Mesenchymal stem cell (in vitro differentiated cells and primary cell): ENCODE data around the gene WDR89.
"Not testable (repeated sequence)": the region's sequence is repeated elsewhere in the genome, so short reads cannot be mapped to it uniquely, and the experiment has no call there.

Experiments used
- DNase-seq: peaks from one replicate; pipeline ENCODE4 v3.0.0-alpha.2; 2013
- H2AFZ ChIP-seq: one replicate; pipeline ENCODE4 v1.6.1; 2013; ENCODE audit warnings: low read depth, mild to moderate bottlenecking, control low read depth, inconsistent platforms, low read length, moderate library complexity
- H2AK5ac ChIP-seq: 2 replicates; pipeline ENCODE4 v1.6.1; 2013; ENCODE audit warnings: low read length, moderate library complexity, mild to moderate bottlenecking, inconsistent platforms; ENCODE audit not compliant: severe bottlenecking
- H2BK120ac ChIP-seq: one replicate; pipeline ENCODE4 v1.6.1; 2013; ENCODE audit warnings: low read depth, mild to moderate bottlenecking, inconsistent platforms, low read length, moderate library complexity
- H2BK12ac ChIP-seq, 2 experiments: one replicate each; pipeline ENCODE4 v1.6.1; 2013; ENCODE audit warnings: inconsistent platforms in 2 of 2, low read length in 2 of 2, mild to moderate bottlenecking in 2 of 2, moderate library complexity in 2 of 2, control low read depth in 1 of 2
- H2BK15ac ChIP-seq: one replicate; pipeline ENCODE4 v1.6.1; 2013; ENCODE audit warnings: mild to moderate bottlenecking, low read depth, inconsistent platforms; ENCODE audit not compliant: poor library complexity, severe bottlenecking
- H2BK5ac ChIP-seq: 2 replicates; pipeline ENCODE4 v1.6.1; 2013; ENCODE audit warnings: low read depth, mild to moderate bottlenecking, low read length, control low read depth, inconsistent platforms; ENCODE audit not compliant: poor library complexity, severe bottlenecking
- H3K14ac ChIP-seq, 2 experiments: one replicate each; pipeline ENCODE4 v1.6.1; 2013; ENCODE audit warnings: inconsistent platforms in 2 of 2, low read length in 2 of 2, control low read depth in 1 of 2, mild to moderate bottlenecking in 1 of 2, moderate library complexity in 1 of 2
- H3K18ac ChIP-seq, 2 experiments: one replicate each; pipeline ENCODE4 v1.6.1; 2013; ENCODE audit warnings: inconsistent platforms in 2 of 2, low read length in 2 of 2, control low read depth in 1 of 2, low read depth in 1 of 2, mild to moderate bottlenecking in 1 of 2
- H3K23ac ChIP-seq, 2 experiments: one replicate each; pipeline ENCODE4 v1.6.1; 2013; ENCODE audit warnings: inconsistent platforms in 2 of 2, low read length in 2 of 2, mild to moderate bottlenecking in 2 of 2, moderate library complexity in 2 of 2, control low read depth in 1 of 2
- H3K27ac ChIP-seq: 2 replicates; pipeline ENCODE4 v1.5.1; 2013; ENCODE audit warnings: mild to moderate bottlenecking, moderate library complexity, low read length, control low read depth, inconsistent platforms; ENCODE audit not compliant: poor library complexity, severe bottlenecking
- H3K27me3 ChIP-seq, 2 experiments: 2 replicates each; pipeline versions ENCODE4 v1.6.1 to v1.7.0; 2013; ENCODE audit warnings: low read length in 2 of 2, mild to moderate bottlenecking in 2 of 2, moderate library complexity in 2 of 2, control low read depth in 1 of 2, inconsistent platforms in 1 of 2; ENCODE audit not compliant: control insufficient read depth in 1 of 2, insufficient read depth in 1 of 2
- H3K36me3 ChIP-seq, 2 experiments: 2 replicates each; pipeline versions ENCODE4 v1.6.1 to v1.7.0; 2013; ENCODE audit warnings: low read length in 2 of 2, control low read depth in 1 of 2, inconsistent platforms in 1 of 2, low read depth in 1 of 2, mild to moderate bottlenecking in 1 of 2; ENCODE audit not compliant: insufficient read depth in 2 of 2, control insufficient read depth in 1 of 2
- H3K4ac ChIP-seq, 2 experiments: one replicate each; pipeline ENCODE4 v1.6.1; 2013; ENCODE audit warnings: inconsistent platforms in 2 of 2, low read length in 2 of 2, mild to moderate bottlenecking in 2 of 2, moderate library complexity in 2 of 2, control low read depth in 1 of 2, low read depth in 1 of 2
- H3K4me1 ChIP-seq: 2 replicates; pipeline ENCODE4 v1.6.1; 2013; ENCODE audit warnings: low read depth, low read length, control low read depth; ENCODE audit not compliant: control insufficient read depth, insufficient read depth
- H3K4me2 ChIP-seq: 2 replicates; pipeline ENCODE4 v1.6.1; 2013; ENCODE audit warnings: low read length, mild to moderate bottlenecking, inconsistent platforms; ENCODE audit not compliant: poor library complexity, severe bottlenecking
- H3K4me3 ChIP-seq, 2 experiments: 2 replicates each; pipeline versions ENCODE4 v1.5.1 to v1.7.0; 2013; ENCODE audit warnings: low read length in 2 of 2, mild to moderate bottlenecking in 2 of 2, control low read depth in 1 of 2, low read depth in 1 of 2; ENCODE audit not compliant: insufficient read depth in 1 of 2
- H3K79me1 ChIP-seq: replicated peaks from 2 replicates; pipeline ENCODE4 v1.6.1; 2013; ENCODE audit warnings: mild to moderate bottlenecking, control low read depth, low read length, inconsistent platforms; ENCODE audit not compliant: poor library complexity, severe bottlenecking
- H3K9ac ChIP-seq: 2 replicates; pipeline ENCODE4 v1.7.0; 2013; ENCODE audit warnings: mild to moderate bottlenecking, low read length, moderate library complexity
- H3K9me3 ChIP-seq: 2 replicates; pipeline ENCODE4 v1.7.0; 2013; ENCODE audit warnings: mild to moderate bottlenecking, low read length; ENCODE audit not compliant: control insufficient read depth
- H4K8ac ChIP-seq: one replicate; pipeline ENCODE4 v1.6.1; 2013; ENCODE audit warnings: inconsistent platforms, mild to moderate bottlenecking, low read length, moderate library complexity
- H4K91ac ChIP-seq: one replicate; pipeline ENCODE4 v1.6.1; 2013; ENCODE audit warnings: mild to moderate bottlenecking, low read length, inconsistent platforms
- WGBS: methylation state at CpG from one replicate; pipeline ENCODE4 v1.1.7; 2013; ENCODE audit warnings: mixed read lengths; 5-methylcytosine and 5-hydroxymethylcytosine counted together

Gene WDR89

DNA sequence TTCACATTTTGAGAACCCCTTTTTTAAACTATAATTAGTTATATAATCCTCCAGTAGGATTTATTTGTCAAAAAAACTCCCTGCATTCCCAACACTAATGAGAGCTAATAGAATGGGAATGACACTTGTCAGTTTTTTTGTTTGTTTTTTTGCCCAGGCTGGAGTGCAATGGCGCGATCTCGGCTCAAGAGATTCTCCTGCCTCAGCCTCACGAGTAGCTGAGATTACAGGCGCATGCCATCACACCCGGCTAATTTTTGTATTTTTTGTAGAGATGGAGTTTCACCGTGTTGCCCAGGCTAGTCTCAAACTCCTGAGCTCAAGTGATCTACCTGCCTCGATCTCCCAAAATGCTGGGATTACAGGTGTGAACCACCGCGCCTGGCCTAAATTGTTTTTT is 20.2 kb upstream of the WDR89 start:
- H3K18ac ChIP-seq, H2BK12ac ChIP-seq, H4K8ac ChIP-seq, H3K27ac ChIP-seq, H3K9ac ChIP-seq, H3K4ac ChIP-seq, H2BK15ac ChIP-seq, H3K79me1 ChIP-seq, H3K14ac ChIP-seq, H3K4me1 ChIP-seq, H2AK5ac ChIP-seq, H2BK120ac ChIP-seq, DNase-seq, H3K27me3 ChIP-seq, H3K4me3 ChIP-seq, H2BK5ac ChIP-seq, H2AFZ ChIP-seq, H3K4me2 ChIP-seq, H4K91ac ChIP-seq, H3K23ac ChIP-seq, H3K9me3 ChIP-seq, H3K36me3 ChIP-seq: not testable (repeated sequence)
- WGBS, result 98% methylated on average over 10 of the region's 10 CpGs

DNA sequence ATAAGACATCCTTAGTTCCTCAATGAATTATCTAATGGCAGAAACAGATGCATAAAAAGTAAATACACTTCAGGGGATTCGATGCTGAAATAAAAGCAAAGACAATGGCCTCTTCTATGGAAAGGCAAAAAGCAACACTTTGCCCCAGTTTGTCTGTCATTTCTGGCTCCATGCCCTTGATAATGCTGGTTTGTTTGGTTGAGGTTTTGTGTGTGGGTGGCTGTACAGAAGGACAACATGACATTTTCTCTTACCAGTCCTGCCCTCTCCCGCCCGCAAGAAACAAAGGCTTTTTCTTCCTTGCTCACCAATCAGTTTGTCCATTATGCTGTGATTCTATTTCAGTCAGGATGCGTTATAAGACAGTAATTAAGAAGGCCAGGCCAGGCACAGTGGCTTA is 18.1 kb upstream of the WDR89 start:
- Histone ChIP-seq H3K27me3 (no peaks in the 10 kb centered on the region), H3K36me3 (peaks cover 0 to 2% of the 10 kb centered on the region in 2 experiments), H3K4ac (no peak overlapping the region), H3K27ac (no peak overlapping the region), H2BK120ac (no peak overlapping the region), H3K4me1 (no peaks in the 10 kb centered on the region), H3K18ac (no peak overlapping the region), H2BK15ac (no peak overlapping the region), H2AFZ (no peak overlapping the region), H3K14ac (no peak overlapping the region), H3K9me3 (no peaks in the 10 kb centered on the region), H3K23ac (peak overlapping the region in 1 of 2 experiments; percentile 86), H2AK5ac (no peak overlapping the region), H3K4me3 (no peak overlapping the region), H4K91ac (no peak overlapping the region), H3K79me1 (no peaks in the 10 kb centered on the region), H4K8ac (no peak overlapping the region), H3K9ac (no peak overlapping the region), H3K4me2 (no peak overlapping the region), H2BK12ac (no peak overlapping the region), H2BK5ac (no peak overlapping the region)
- no peak for DNase-seq
- WGBS, result 97% methylated on average over 4 of the region's 4 CpGs

DNA sequence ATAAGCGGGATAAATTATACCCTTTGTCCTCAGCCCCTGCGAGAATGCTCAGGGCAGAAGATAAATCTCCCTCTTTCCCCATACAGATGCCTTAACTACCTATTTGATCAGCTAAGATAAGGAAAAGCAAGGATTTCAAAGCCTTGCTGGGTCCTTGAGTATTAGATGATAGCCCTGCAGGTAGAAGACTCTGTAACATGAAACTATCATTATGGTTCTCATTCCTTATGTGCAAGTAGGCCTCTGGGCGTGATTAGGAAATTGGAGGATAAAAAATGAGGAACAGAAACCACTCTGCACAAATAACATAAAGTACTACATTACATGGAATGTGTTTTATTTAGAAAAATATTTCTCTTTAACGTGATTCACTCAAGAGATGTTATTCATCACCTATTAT is 14.5 kb upstream of the WDR89 start:
- no peak overlapping the region for H3K9ac ChIP-seq
- H2BK5ac ChIP-seq, result no peak overlapping the region
- H3K9me3 ChIP-seq, result no peaks in the 10 kb centered on the region
- no peak overlapping the region for H3K27ac ChIP-seq
- no peak overlapping the region for H4K91ac ChIP-seq
- no peak overlapping the region for H2BK120ac ChIP-seq
- no peaks in the 10 kb centered on the region for H3K4me1 ChIP-seq
- WGBS, result 95% methylated on average over 3 of the region's 4 CpGs
- H2AK5ac ChIP-seq, result no peak overlapping the region
- H4K8ac ChIP-seq, result no peak overlapping the region
- no peaks in the 10 kb centered on the region for H3K36me3 ChIP-seq
- no peak overlapping the region for H3K4ac ChIP-seq
- H3K18ac ChIP-seq, result no peak overlapping the region
- H3K23ac ChIP-seq, result no peak overlapping the region
- H2AFZ ChIP-seq, result no peak overlapping the region
- H3K14ac ChIP-seq, result no peak overlapping the region
- no peak overlapping the region for H3K4me3 ChIP-seq
- H3K27me3 ChIP-seq, result no peaks in the 10 kb centered on the region
- no peak for DNase-seq
- H2BK15ac ChIP-seq, result no peak overlapping the region
- H3K79me1 ChIP-seq, result peaks cover 1% of the 10 kb centered on the region
- H3K4me2 ChIP-seq, result no peak overlapping the region
- no peak overlapping the region for H2BK12ac ChIP-seq

DNA sequence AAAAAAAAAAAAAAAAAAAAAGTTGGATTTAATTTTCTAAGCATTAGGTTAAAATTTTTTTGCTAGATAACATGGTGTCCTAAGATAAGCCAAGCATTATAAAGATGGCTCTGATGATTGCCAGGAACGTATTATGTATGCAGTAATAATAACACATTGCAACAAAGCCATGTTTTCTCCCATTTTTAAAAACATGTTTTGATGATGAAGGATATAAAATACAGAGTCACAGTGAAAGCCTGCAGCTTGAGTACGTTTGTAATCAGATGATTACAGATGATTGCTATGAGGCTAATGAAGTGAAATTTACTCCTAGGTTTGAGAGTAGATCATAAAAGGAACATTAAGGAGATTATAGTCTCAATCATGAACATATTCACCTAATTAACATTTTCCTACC is 13.3 kb upstream of the WDR89 start:
- no peak overlapping the region for H2BK120ac ChIP-seq
- 60% methylated on average over 1 of the region's 2 CpGs for WGBS
- peaks cover 1% of the 10 kb centered on the region for H3K79me1 ChIP-seq

More for the DNA sequence above, 13.3 kb upstream of the WDR89 start:
- Histone ChIP-seq H2AK5ac (no peak overlapping the region), H2BK5ac (no peak overlapping the region), H4K8ac (no peak overlapping the region), H4K91ac (no peak overlapping the region), H2BK12ac (no peak overlapping the region), H2AFZ (no peak overlapping the region), H3K23ac (no peak overlapping the region), H3K4me1 (no peaks in the 10 kb centered on the region), H3K36me3 (no peaks in the 10 kb centered on the region), H3K27ac (no peak overlapping the region), H3K27me3 (no peaks in the 10 kb centered on the region), H3K14ac (no peak overlapping the region), H3K18ac (no peak overlapping the region), H3K4me3 (no peak overlapping the region), H3K9ac (no peak overlapping the region), H3K9me3 (no peaks in the 10 kb centered on the region), H2BK15ac (no peak overlapping the region), H3K4ac (no peak overlapping the region), H3K4me2 (no peak overlapping the region)
- DNase-seq, result no peak
